Measurements from ENCODE around the gene PTP4A1. TPM values are rescaled to one million over a fixed set of nuclear protein-coding genes. Genes with fewer than 3 reads are reported as not detected.

PTP4A1 gene
- polyA plus RNA-seq, 1 donor (not counting 4 experiments of a cell fraction or from before 2014, with no cell fraction given): 65.7 TPM

DNA sequence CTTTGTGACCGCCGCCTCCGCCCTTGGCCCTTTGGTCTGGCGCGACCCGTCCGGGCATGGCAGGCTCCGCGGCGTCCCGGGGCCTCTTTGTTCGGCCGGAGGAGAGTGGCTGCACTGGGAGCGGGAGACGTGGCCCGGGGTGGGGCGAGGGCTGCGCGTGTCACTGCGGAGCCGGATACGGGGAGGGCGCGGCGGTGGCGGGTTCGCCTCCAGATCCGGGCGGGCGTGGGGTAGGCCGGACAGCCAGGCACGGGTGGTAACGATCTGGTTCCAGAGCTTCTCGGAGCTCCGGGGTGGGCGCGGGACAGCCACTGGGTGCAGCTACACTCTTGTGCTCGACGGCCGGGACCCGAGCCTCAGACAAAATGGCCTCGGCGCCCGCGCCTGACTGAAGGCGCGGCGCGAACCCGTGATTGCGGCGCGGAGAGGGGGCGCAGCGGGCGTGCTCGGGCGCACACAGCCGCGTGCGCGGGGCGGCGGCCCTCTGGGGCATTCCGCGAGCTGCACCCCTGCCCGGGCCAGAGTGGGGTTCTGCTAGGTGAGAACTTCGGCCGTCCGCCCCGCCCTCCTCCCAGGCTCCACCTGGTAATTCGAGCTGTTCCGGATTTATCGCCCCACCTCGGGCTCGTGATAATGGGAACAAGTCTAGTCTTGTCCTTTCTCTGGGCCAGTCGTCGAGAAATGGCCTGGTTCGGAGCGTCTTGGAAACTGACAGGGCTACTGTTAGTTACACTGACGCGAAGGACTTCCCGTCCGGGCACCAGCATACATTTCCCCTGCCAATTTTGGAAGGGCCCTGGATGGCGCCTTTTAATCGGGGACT, 1.0 kb downstream of the PTP4A1 start:
- dilution Hi-C loops (cut with MboI; ENCODE audit: extremely low pct_ligation_motif_present, low sequenced_read_pairs): no loop called here
- peaks cover 0 to 21% of the 10 kb centered on the region in 2 experiments for H3K36me3 ChIP-seq (ENCODE audit: control insufficient read depth in 2 of 2, extremely low read depth in 1 of 2, insufficient read depth in 2 of 2, low read length in 2 of 2)
- H3K9me1 ChIP-seq (ENCODE audit: control insufficient read depth, extremely low read depth, insufficient read depth, low read length): no peaks in the 10 kb centered on the region
- H3K79me2 ChIP-seq (ENCODE audit: control insufficient read depth, insufficient read depth, low read length): peaks cover 53% of the 10 kb centered on the region
- peak overlapping the region; percentile 77 to 93 (median 85) for H3K4me3 ChIP-seq (ENCODE audit: control insufficient read depth in 2 of 3, extremely low read depth in 1 of 3, insufficient read depth in 2 of 3, low read depth in 1 of 3, low read length in 3 of 3)
- no peak overlapping the region for H2AFZ ChIP-seq (ENCODE audit: control insufficient read depth, low read length)
- peak overlapping the region; percentile 70 for H3K4me2 ChIP-seq (ENCODE audit: control insufficient read depth, extremely low read depth, insufficient read depth, low read depth, low read length)
- H3K27ac ChIP-seq (ENCODE audit: control insufficient read depth, insufficient read depth, low read length): peak overlapping the region; percentile 100
- no peaks in the 10 kb centered on the region for H3K9me3 ChIP-seq (ENCODE audit: control insufficient read depth, low read depth, low read length)
- FAIRE-seq (peak; percentile 52), DNase-seq (ENCODE audit: low read depth, low spot score) (no peak)
- H3K27me3 ChIP-seq (ENCODE audit: control insufficient read depth, extremely low read depth, insufficient read depth, low read length): no peaks in the 10 kb centered on the region
- peak overlapping the region; percentile 96 for H3K9ac ChIP-seq (ENCODE audit: control insufficient read depth, extremely low read depth, insufficient read depth, low read length)
- H4K20me1 ChIP-seq (ENCODE audit: control insufficient read depth, extremely low read depth, insufficient read depth, low read length): peaks cover 14% of the 10 kb centered on the region
- TF ChIP-seq, protein P1, sequence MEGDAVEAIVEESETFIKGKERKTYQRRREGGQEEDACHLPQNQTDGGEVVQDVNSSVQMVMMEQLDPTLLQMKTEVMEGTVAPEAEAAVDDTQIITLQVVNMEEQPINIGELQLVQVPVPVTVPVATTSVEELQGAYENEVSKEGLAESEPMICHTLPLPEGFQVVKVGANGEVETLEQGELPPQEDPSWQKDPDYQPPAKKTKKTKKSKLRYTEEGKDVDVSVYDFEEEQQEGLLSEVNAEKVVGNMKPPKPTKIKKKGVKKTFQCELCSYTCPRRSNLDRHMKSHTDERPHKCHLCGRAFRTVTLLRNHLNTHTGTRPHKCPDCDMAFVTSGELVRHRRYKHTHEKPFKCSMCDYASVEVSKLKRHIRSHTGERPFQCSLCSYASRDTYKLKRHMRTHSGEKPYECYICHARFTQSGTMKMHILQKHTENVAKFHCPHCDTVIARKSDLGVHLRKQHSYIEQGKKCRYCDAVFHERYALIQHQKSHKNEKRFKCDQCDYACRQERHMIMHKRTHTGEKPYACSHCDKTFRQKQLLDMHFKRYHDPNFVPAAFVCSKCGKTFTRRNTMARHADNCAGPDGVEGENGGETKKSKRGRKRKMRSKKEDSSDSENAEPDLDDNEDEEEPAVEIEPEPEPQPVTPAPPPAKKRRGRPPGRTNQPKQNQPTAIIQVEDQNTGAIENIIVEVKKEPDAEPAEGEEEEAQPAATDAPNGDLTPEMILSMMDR (optimal IDR thresholded peaks at IDR 0.05 in 1 of 3, IDR thresholded peaks at IDR 0.05 in 1 of 3, conservative IDR thresholded peaks at IDR 0.05 in 1 of 3; ENCODE audit: extremely low read depth in 1 of 3, insufficient read depth in 2 of 3, low read length in 3 of 3): no peak
- TF ChIP-seq EZH2 (IDR thresholded peaks at IDR 0.05; ENCODE audit: low read length): no peak
- H3K4me1 ChIP-seq (ENCODE audit: control insufficient read depth, extremely low read depth, insufficient read depth, low read length): peaks cover 15% of the 10 kb centered on the region

DNA sequence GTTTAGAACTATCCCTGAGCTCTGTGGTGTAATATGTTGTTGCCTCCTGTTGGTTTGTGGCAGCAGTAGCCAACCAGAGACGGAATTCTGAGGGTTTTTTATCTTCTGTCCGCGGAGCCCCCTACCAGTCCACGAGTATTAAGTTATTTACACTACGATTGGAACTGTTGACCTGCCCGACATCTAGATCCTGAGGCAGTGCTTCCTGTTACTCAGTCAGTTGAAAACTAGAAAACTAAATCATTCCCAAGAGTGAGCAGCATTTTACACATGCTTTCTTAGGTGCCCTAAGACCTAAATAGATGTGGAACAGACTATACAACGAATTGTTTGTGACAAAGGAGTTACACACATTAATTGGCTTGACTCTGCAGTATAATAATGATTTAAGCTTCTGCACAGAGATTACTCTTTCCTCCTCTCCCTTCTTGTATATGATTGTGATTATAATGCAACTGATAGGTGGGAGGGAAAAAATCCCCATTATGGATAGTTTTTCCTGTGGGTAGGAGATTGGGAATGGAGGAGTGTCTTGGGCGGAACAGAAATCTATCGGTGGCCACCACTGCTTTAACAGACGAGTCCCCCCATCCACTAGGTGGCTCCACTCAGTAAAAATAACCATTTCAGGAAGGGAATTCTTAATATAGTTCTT, 1.7 kb downstream of the PTP4A1 start:
- H3K4me2 ChIP-seq (ENCODE audit: control insufficient read depth, extremely low read depth, insufficient read depth, low read depth, low read length): peak overlapping the region; percentile 70
- peaks cover 15% of the 10 kb centered on the region for H3K4me1 ChIP-seq (ENCODE audit: control insufficient read depth, extremely low read depth, insufficient read depth, low read length)
- dilution Hi-C loops (cut with MboI; ENCODE audit: extremely low pct_ligation_motif_present, low sequenced_read_pairs): no loop called here
- DNase-seq (ENCODE audit: low read depth, low spot score) (no peak), FAIRE-seq (no peak)
- no peak overlapping the region for H2AFZ ChIP-seq (ENCODE audit: control insufficient read depth, low read length)
- no peaks in the 10 kb centered on the region for H3K9me1 ChIP-seq (ENCODE audit: control insufficient read depth, extremely low read depth, insufficient read depth, low read length)
- no peaks in the 10 kb centered on the region for H3K9me3 ChIP-seq (ENCODE audit: control insufficient read depth, low read depth, low read length)
- H3K27me3 ChIP-seq (ENCODE audit: control insufficient read depth, extremely low read depth, insufficient read depth, low read length): no peaks in the 10 kb centered on the region
- peak overlapping the region; percentile 96 for H3K9ac ChIP-seq (ENCODE audit: control insufficient read depth, extremely low read depth, insufficient read depth, low read length)
- H3K27ac ChIP-seq (ENCODE audit: control insufficient read depth, insufficient read depth, low read length): peak overlapping the region; percentile 100
- peaks cover 53% of the 10 kb centered on the region for H3K79me2 ChIP-seq (ENCODE audit: control insufficient read depth, insufficient read depth, low read length)
- TF ChIP-seq, protein P1 (optimal IDR thresholded peaks at IDR 0.05 in 1 of 3, IDR thresholded peaks at IDR 0.05 in 1 of 3, conservative IDR thresholded peaks at IDR 0.05 in 1 of 3; ENCODE audit: extremely low read depth in 1 of 3, insufficient read depth in 2 of 3, low read length in 3 of 3): peak; percentile 56 to 74 (median 67)
- TF ChIP-seq EZH2 (IDR thresholded peaks at IDR 0.05; ENCODE audit: low read length): no peak
- peaks cover 14% of the 10 kb centered on the region for H4K20me1 ChIP-seq (ENCODE audit: control insufficient read depth, extremely low read depth, insufficient read depth, low read length)
- H3K4me3 ChIP-seq (ENCODE audit: control insufficient read depth in 2 of 3, extremely low read depth in 1 of 3, insufficient read depth in 2 of 3, low read depth in 1 of 3, low read length in 3 of 3): peak overlapping the region; percentile 77 to 93 (median 85)
- H3K36me3 ChIP-seq (ENCODE audit: control insufficient read depth in 2 of 2, extremely low read depth in 1 of 2, insufficient read depth in 2 of 2, low read length in 2 of 2): peaks cover 0 to 21% of the 10 kb centered on the region in 2 experiments

Measured in keratinocyte (primary cell).